Keratinocyte (primary cell): ENCODE data around the gene XAB2. TPM values are rescaled to one million over a fixed set of nuclear protein-coding genes. Genes with fewer than 3 reads are reported as not detected.

Experiments used
- DNase-seq: peaks from one replicate; pipeline ENCODE4 v3.0.0-alpha.2; 2011; ENCODE audit warnings: low read depth, missing footprints, low spot score
- FAIRE-seq: peaks from 2 replicates; lab custom pipeline; 2011; peaks lifted over from hg19 to GRCh38; lab: Jason Lieb, UNC
- H2AFZ ChIP-seq: 2 replicates; pipeline ENCODE4 v1.6.0; 2012; ENCODE audit warnings: low read length, control low read depth, inconsistent platforms; ENCODE audit not compliant: control insufficient read depth
- H3K27ac ChIP-seq: 2 replicates; pipeline ENCODE4 v1.5.1; 2011; ENCODE audit warnings: low read length; ENCODE audit not compliant: control insufficient read depth, insufficient read depth
- H3K27me3 ChIP-seq: 3 replicates; pipeline ENCODE4 v1.6.0; 2011; ENCODE audit warnings: low read length; ENCODE audit not compliant: control insufficient read depth, insufficient read depth; ENCODE audit errors: extremely low read depth
- H3K36me3 ChIP-seq, 2 experiments: 2 replicates in 1 of 2; 3 replicates in 1 of 2; pipeline ENCODE4 v1.5.1; 2011; ENCODE audit warnings: low read length in 2 of 2, mild to moderate bottlenecking in 1 of 2; ENCODE audit not compliant: control insufficient read depth in 2 of 2, insufficient read depth in 2 of 2; ENCODE audit errors: extremely low read depth in 1 of 2
- H3K4me1 ChIP-seq: 3 replicates; pipeline ENCODE4 v1.5.1; 2011; ENCODE audit warnings: low read length; ENCODE audit not compliant: control insufficient read depth, insufficient read depth; ENCODE audit errors: extremely low read depth
- H3K4me2 ChIP-seq: 3 replicates; pipeline ENCODE4 v1.6.0; 2011; ENCODE audit warnings: low read depth, low read length; ENCODE audit not compliant: control insufficient read depth, insufficient read depth; ENCODE audit errors: extremely low read depth
- H3K4me3 ChIP-seq, 3 experiments: fragments of 200-600 bp in 1 of 3; sonication (generic) in 1 of 3; 2 replicates in 2 of 3; 3 replicates in 1 of 3; pipeline ENCODE4 v1.5.1; 2011 to 2016; ENCODE audit warnings: low read length in 3 of 3, mild to moderate bottlenecking in 3 of 3, control low read depth in 2 of 3, inconsistent platforms in 1 of 3, low read depth in 1 of 3, mixed read lengths in 1 of 3, mixed run types in 1 of 3, moderate library complexity in 1 of 3; ENCODE audit not compliant: control insufficient read depth in 2 of 3, insufficient read depth in 2 of 3; ENCODE audit errors: extremely low read depth in 1 of 3
- H3K79me2 ChIP-seq: 2 replicates; pipeline ENCODE4 v1.6.0; 2012; ENCODE audit warnings: low read length; ENCODE audit not compliant: control insufficient read depth, insufficient read depth
- H3K9ac ChIP-seq: 3 replicates; pipeline ENCODE4 v1.6.0; 2011; ENCODE audit warnings: low read length; ENCODE audit not compliant: control insufficient read depth, insufficient read depth; ENCODE audit errors: extremely low read depth
- H3K9me1 ChIP-seq: 3 replicates; pipeline ENCODE4 v1.6.0; 2011; ENCODE audit warnings: low read length; ENCODE audit not compliant: control insufficient read depth, insufficient read depth; ENCODE audit errors: extremely low read depth
- H3K9me3 ChIP-seq: 2 replicates; pipeline ENCODE4 v1.5.1; 2012; ENCODE audit warnings: low read depth, low read length; ENCODE audit not compliant: control insufficient read depth
- H4K20me1 ChIP-seq: 3 replicates; pipeline ENCODE4 v1.6.0; 2011; ENCODE audit warnings: low read length; ENCODE audit not compliant: control insufficient read depth, insufficient read depth; ENCODE audit errors: extremely low read depth
- EZH2 ChIP-seq: IDR thresholded peaks from one replicate; pipeline ENCODE4 v1.6.1; 2012; ENCODE audit warnings: inconsistent platforms, mild to moderate bottlenecking, low read length, moderate library complexity
- dilution Hi-C: fragments of 300-500 bp; cut with MboI; formaldehyde crosslinking; loops from one replicate; pipeline ENCODE4 v1.7.0; 2020; ENCODE audit warnings: low sequenced_read_pairs; ENCODE audit not compliant: extremely low pct_ligation_motif_present
- polyA plus RNA-seq, 5 experiments: library from polyadenylated mRNA; depleted of rRNA in 3 of 5; stranded (reverse) in 3 of 5; stranded (forward) in 1 of 5; unstranded in 1 of 5; fragments of >200 nt; gene quantifications; 1 replicate in 1 of 5; 2 replicates in 3 of 5; 3 replicates in 1 of 5; pipeline versions ENCODE4 v1.2.1 to v1.2.3, GENCODE V29; 2011 to 2012; ENCODE audit warnings: missing spikeins in 2 of 5, low read depth in 1 of 5, low replicate concordance in 1 of 5
- TF ChIP-seq, protein P1 (sequence below), 3 experiments: IDR thresholded peaks in 1 of 3; conservative IDR thresholded peaks in 1 of 3; optimal IDR thresholded peaks in 1 of 3; 2 replicates in 2 of 3; 3 replicates in 1 of 3; pipeline versions ENCODE3 to v1.5.1; 2011; ENCODE audit warnings: low read length in 3 of 3, mild to moderate bottlenecking in 3 of 3, moderate library complexity in 2 of 3, control low read depth in 1 of 3, inconsistent platforms in 1 of 3; ENCODE audit not compliant: insufficient read depth in 2 of 3; ENCODE audit errors: extremely low read depth in 1 of 3

XAB2 gene
- polyA plus RNA-seq, 1 donor (not counting 4 experiments of a cell fraction or from before 2014, with no cell fraction given): 15.6 TPM

DNA sequence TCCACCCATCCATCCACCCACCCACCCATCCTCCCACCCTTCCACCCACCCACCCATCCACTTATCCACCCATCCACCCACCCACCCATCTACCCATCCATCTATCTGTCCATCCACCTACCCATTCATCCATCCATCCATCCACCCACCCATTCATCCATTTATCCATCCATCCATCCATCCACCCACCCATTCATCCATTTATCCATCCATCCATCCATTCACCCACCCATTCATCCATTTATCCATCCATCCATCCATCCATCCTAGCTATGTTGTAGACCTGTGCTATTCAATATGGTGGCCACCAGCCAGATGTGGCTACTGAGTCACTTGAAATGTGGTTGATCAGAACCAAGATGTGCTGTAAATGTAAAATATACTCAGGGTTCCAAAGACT, 28.6 kb downstream of the XAB2 start:
- no peak overlapping the region for H2AFZ ChIP-seq
- peaks cover 2% of the 10 kb centered on the region for H3K79me2 ChIP-seq
- H3K27ac ChIP-seq: no peak overlapping the region
- H3K4me1 ChIP-seq: peaks cover 14% of the 10 kb centered on the region
- peaks cover 0 to 2% of the 10 kb centered on the region in 2 experiments for H3K36me3 ChIP-seq
- peaks cover 8% of the 10 kb centered on the region for H4K20me1 ChIP-seq
- H3K9me3 ChIP-seq: no peaks in the 10 kb centered on the region
- H3K4me3 ChIP-seq: no peak overlapping the region
- no peak for TF ChIP-seq EZH2
- TF ChIP-seq, protein P1, sequence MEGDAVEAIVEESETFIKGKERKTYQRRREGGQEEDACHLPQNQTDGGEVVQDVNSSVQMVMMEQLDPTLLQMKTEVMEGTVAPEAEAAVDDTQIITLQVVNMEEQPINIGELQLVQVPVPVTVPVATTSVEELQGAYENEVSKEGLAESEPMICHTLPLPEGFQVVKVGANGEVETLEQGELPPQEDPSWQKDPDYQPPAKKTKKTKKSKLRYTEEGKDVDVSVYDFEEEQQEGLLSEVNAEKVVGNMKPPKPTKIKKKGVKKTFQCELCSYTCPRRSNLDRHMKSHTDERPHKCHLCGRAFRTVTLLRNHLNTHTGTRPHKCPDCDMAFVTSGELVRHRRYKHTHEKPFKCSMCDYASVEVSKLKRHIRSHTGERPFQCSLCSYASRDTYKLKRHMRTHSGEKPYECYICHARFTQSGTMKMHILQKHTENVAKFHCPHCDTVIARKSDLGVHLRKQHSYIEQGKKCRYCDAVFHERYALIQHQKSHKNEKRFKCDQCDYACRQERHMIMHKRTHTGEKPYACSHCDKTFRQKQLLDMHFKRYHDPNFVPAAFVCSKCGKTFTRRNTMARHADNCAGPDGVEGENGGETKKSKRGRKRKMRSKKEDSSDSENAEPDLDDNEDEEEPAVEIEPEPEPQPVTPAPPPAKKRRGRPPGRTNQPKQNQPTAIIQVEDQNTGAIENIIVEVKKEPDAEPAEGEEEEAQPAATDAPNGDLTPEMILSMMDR (optimal IDR thresholded peaks at IDR 0.05 in 1 of 3, IDR thresholded peaks at IDR 0.05 in 1 of 3, conservative IDR thresholded peaks at IDR 0.05 in 1 of 3; ENCODE audit: extremely low read depth in 1 of 3, insufficient read depth in 2 of 3, low read length in 3 of 3): no peak
- DNase-seq (no peak), FAIRE-seq (no peak)
- H3K4me2 ChIP-seq: no peak overlapping the region
- dilution Hi-C loops: no loop called here
- H3K9me1 ChIP-seq: peaks cover 4% of the 10 kb centered on the region
- no peak overlapping the region for H3K9ac ChIP-seq
- H3K27me3 ChIP-seq: no peaks in the 10 kb centered on the region

DNA sequence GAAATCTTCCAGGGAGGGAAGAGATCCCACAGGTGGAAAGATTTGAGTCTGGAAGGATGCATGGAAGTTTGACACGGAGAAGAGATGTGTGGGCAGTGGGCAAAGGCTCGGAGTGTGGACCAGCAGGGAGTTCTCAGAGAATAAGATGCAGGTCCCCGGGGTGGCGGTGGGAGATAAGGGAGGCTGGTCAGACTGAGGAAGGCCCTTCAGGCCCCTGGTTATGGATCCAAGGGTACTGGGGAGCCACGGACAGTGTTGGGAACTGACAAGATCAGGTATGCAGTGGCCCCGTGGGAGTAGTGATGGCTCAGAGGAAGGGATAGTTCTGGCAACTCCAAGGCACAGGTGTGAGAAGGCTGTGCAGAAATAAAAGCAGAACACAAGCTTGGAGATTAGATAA, 31.2 kb downstream of the XAB2 start:
- Histone ChIP-seq H3K9ac (no peak overlapping the region), H3K27me3 (no peaks in the 10 kb centered on the region), H3K4me2 (no peak overlapping the region), H3K9me1 (peaks cover 4% of the 10 kb centered on the region), H3K4me1 (peaks cover 14% of the 10 kb centered on the region), H3K79me2 (peaks cover 2% of the 10 kb centered on the region), H2AFZ (no peak overlapping the region), H3K27ac (no peak overlapping the region), H4K20me1 (peaks cover 8% of the 10 kb centered on the region), H3K4me3 (no peak overlapping the region), H3K36me3 (peaks cover 0 to 2% of the 10 kb centered on the region in 2 experiments), H3K9me3 (no peaks in the 10 kb centered on the region)
- TF ChIP-seq, protein P1 (optimal IDR thresholded peaks at IDR 0.05 in 1 of 3, IDR thresholded peaks at IDR 0.05 in 1 of 3, conservative IDR thresholded peaks at IDR 0.05 in 1 of 3; ENCODE audit: extremely low read depth in 1 of 3, insufficient read depth in 2 of 3, low read length in 3 of 3): no peak
- no peak for TF ChIP-seq EZH2
- no peak for DNase-seq
- FAIRE-seq: no peak
- dilution Hi-C loops: no loop called here
